ENCODE measurements around the gene SPOCK1.

DNA sequence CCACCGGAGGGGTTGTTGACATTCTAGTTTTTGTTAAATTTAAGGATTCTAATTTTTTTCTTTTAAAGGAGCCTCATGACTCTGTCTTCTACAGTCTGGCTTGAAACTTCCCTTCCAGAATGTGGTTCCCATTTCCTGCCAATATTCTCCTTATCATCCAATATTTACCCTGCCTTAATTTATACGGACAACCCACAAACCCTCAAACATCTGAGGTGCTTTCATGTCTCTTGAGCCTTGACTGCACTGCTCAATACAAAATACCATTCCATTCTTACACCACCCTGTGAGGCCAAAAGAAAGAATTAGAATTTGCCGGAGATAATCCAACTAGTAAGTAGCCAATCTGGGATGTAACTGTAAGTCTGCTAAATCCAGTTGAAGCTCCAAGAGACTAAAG, 346.5 kb downstream of the SPOCK1 start:
- no peak for TF ChIP-seq POLR2AphosphoS5 (IDR thresholded peaks at IDR 0.05; ENCODE audit: low read depth)
- TF ChIP-seq, protein P1, sequence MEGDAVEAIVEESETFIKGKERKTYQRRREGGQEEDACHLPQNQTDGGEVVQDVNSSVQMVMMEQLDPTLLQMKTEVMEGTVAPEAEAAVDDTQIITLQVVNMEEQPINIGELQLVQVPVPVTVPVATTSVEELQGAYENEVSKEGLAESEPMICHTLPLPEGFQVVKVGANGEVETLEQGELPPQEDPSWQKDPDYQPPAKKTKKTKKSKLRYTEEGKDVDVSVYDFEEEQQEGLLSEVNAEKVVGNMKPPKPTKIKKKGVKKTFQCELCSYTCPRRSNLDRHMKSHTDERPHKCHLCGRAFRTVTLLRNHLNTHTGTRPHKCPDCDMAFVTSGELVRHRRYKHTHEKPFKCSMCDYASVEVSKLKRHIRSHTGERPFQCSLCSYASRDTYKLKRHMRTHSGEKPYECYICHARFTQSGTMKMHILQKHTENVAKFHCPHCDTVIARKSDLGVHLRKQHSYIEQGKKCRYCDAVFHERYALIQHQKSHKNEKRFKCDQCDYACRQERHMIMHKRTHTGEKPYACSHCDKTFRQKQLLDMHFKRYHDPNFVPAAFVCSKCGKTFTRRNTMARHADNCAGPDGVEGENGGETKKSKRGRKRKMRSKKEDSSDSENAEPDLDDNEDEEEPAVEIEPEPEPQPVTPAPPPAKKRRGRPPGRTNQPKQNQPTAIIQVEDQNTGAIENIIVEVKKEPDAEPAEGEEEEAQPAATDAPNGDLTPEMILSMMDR (conservative IDR thresholded peaks at IDR 0.05; ENCODE audit: low read depth in 2 of 2) = no peak
- TF ChIP-seq JUNB (IDR thresholded peaks at IDR 0.05; ENCODE audit: unreplicated experiment) = no peak
- TF ChIP-seq EZH2 (IDR thresholded peaks at IDR 0.05; ENCODE audit: low read depth, unreplicated experiment) = no peak
- TF ChIP-seq EZH2phosphoT487 (IDR thresholded peaks at IDR 0.05; ENCODE audit: unreplicated experiment) = no peak
- TF ChIP-seq CREB1 (CRISPR knock-in tag; IDR thresholded peaks at IDR 0.05; ENCODE audit: low read depth) = no peak
- no peak for TF ChIP-seq REST (IDR thresholded peaks at IDR 0.05; ENCODE audit: unreplicated experiment)
- TF ChIP-seq ZNF114 (CRISPR knock-in tag; IDR thresholded peaks at IDR 0.05) = no peak

All from GM23338 (cell line).